Hepatocyte (in vitro differentiated cells): ENCODE data around the gene SLC25A33. TPM values are rescaled to one million over a fixed set of nuclear protein-coding genes. Genes with fewer than 3 reads are reported as not detected.

ENCODE experiments used
- DNase-seq: peaks from one replicate; pipeline ENCODE4 v3.0.0-alpha.2; 2016; ENCODE audit warnings: low spot score
- H2AFZ ChIP-seq: fragments of 200-600 bp; sonication (generic); 2 replicates; pipeline ENCODE4 v1.6.0; 2016; ENCODE audit warnings: antibody characterized with exemption, mild to moderate bottlenecking
- H3K27ac ChIP-seq: fragments of 200-600 bp; sonication (generic); 2 replicates; pipeline ENCODE4 v1.5.1; 2016; ENCODE audit warnings: mild to moderate bottlenecking
- H3K27me3 ChIP-seq: fragments of 200-600 bp; sonication (generic); 2 replicates; pipeline ENCODE4 v1.6.1; 2016
- H3K36me3 ChIP-seq: fragments of 200-600 bp; sonication (generic); replicated peaks from 2 replicates; pipeline ENCODE4 v1.5.1; 2016; ENCODE audit warnings: low read depth; ENCODE audit not compliant: insufficient read depth
- H3K4me1 ChIP-seq: fragments of 200-600 bp; sonication (generic); 2 replicates; pipeline ENCODE4 v1.5.1; 2016; ENCODE audit warnings: mild to moderate bottlenecking, moderate library complexity; ENCODE audit not compliant: insufficient read depth
- H3K4me2 ChIP-seq: fragments of 200-600 bp; sonication (generic); 2 replicates; pipeline ENCODE4 v1.6.0; 2016
- H3K4me3 ChIP-seq: fragments of 200-600 bp; sonication (generic); 2 replicates; pipeline ENCODE4 v1.5.1; 2016; ENCODE audit warnings: mild to moderate bottlenecking
- H3K79me2 ChIP-seq: fragments of 200-600 bp; sonication (generic); 2 replicates; pipeline ENCODE4 v1.6.0; 2017; ENCODE audit warnings: mild to moderate bottlenecking
- H3K9me2 ChIP-seq: fragments of 200-600 bp; sonication (generic); replicated peaks from 2 replicates; pipeline ENCODE4 v1.6.0; 2017; ENCODE audit warnings: mild to moderate bottlenecking; ENCODE audit not compliant: insufficient read depth
- H3K9me3 ChIP-seq: fragments of 200-600 bp; sonication (generic); 2 replicates; pipeline ENCODE4 v1.5.1; 2016; ENCODE audit warnings: low read depth, mild to moderate bottlenecking
- H4K20me1 ChIP-seq: fragments of 200-600 bp; sonication (generic); 2 replicates; pipeline ENCODE4 v1.6.0; 2016; ENCODE audit warnings: mild to moderate bottlenecking; ENCODE audit not compliant: insufficient read depth, poor library complexity, severe bottlenecking
- EZH2 ChIP-seq: fragments of 200-600 bp; sonication (generic); IDR thresholded peaks from 2 replicates; pipeline ENCODE4 v1.6.1; 2016; ENCODE audit warnings: antibody characterized with exemption, mild to moderate bottlenecking, borderline replicate concordance
- EZH2phosphoT487 ChIP-seq: fragments of 200-600 bp; sonication (generic); IDR thresholded peaks from one replicate; pipeline ENCODE4 v1.6.1; 2018; ENCODE audit warnings: antibody characterized with exemption, mild to moderate bottlenecking, low read depth, moderate library complexity; ENCODE audit not compliant: unreplicated experiment, severe bottlenecking
- whole genome bisulfite sequencing: methylation state at CpG from one replicate; pipeline ENCODE4 v1.1.6; 2016; ENCODE audit warnings: low lambda C conversion rate; ENCODE audit errors: missing lambda C conversion rate; 5-methylcytosine and 5-hydroxymethylcytosine counted together
- polyA plus RNA-seq: library from polyadenylated mRNA; unstranded; fragments of >200 nt; fragmentation: Nextera tagmentation; extraction: Ambion mirVana; gene quantifications from 2 replicates; pipeline ENCODE4 v1.2.1, GENCODE V29; 2016
- total RNA-seq: library from RNA; depleted of rRNA; stranded (reverse); fragments of >200 nt; gene quantifications from 2 replicates; pipeline ENCODE4 v1.2.3, GENCODE V29; 2014
- TF ChIP-seq, protein P1 (sequence below): fragments of 200-600 bp; sonication (generic); IDR thresholded peaks from 2 replicates; pipeline ENCODE4 v1.5.1; 2016; ENCODE audit warnings: antibody characterized with exemption, mild to moderate bottlenecking; ENCODE audit not compliant: poor library complexity

SLC25A33 gene
- total and polyA plus RNA-seq, 2 experiments from 2014 or later, result 14.4 to 21.7 TPM

DNA sequence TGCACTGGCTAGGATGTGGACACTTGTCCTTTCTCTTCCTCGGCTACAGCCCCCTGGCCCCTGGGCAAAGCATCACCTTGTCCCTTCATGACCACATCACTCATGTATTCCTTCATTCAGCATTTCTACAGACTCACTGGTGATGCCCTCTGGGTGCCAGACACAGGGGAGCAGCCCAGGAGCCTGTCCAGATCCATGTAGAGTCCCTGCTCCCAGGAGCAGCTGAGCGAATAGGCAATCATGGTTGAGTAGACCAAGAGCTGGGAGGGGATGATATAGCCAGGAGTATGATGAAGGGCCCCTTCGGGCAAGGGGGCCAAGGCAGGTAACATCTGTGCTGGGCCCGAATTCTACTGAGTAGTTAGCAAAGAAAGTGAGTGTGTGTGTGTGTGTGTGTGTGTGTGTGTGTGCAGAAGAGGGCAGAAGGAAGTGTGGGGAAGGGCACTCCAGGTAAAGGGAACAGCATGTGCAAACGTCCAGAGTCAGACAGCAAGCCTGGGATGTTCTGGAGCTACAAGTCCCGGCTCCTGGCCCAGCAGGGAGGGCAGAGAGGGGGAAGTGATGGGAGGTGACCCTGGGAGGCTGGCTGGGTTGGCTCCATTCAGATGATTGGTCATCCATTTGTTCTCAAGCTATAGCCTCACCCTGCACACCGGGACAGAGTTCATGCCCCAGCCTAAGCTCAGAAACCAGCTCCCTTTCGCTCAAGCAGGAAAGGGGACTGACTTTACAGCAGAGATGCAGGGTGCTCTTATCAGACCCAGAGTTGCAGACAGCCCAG lies 91.3 kb downstream of the SLC25A33 start:
- no peaks in the 10 kb centered on the region for H3K9me3 ChIP-seq
- H2AFZ ChIP-seq, result no peak overlapping the region
- no peak for DNase-seq
- H4K20me1 ChIP-seq, result no peaks in the 10 kb centered on the region
- H3K27me3 ChIP-seq, result no peaks in the 10 kb centered on the region
- no peaks in the 10 kb centered on the region for H3K79me2 ChIP-seq
- no peaks in the 10 kb centered on the region for H3K4me1 ChIP-seq
- H3K4me3 ChIP-seq, result no peak overlapping the region
- no peaks in the 10 kb centered on the region for H3K36me3 ChIP-seq
- H3K27ac ChIP-seq, result no peak overlapping the region
- WGBS, result 75% methylated on average over 8 of the region's 8 CpGs
- TF ChIP-seq, protein P1, sequence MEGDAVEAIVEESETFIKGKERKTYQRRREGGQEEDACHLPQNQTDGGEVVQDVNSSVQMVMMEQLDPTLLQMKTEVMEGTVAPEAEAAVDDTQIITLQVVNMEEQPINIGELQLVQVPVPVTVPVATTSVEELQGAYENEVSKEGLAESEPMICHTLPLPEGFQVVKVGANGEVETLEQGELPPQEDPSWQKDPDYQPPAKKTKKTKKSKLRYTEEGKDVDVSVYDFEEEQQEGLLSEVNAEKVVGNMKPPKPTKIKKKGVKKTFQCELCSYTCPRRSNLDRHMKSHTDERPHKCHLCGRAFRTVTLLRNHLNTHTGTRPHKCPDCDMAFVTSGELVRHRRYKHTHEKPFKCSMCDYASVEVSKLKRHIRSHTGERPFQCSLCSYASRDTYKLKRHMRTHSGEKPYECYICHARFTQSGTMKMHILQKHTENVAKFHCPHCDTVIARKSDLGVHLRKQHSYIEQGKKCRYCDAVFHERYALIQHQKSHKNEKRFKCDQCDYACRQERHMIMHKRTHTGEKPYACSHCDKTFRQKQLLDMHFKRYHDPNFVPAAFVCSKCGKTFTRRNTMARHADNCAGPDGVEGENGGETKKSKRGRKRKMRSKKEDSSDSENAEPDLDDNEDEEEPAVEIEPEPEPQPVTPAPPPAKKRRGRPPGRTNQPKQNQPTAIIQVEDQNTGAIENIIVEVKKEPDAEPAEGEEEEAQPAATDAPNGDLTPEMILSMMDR, result no peak
- TF ChIP-seq EZH2 (no peak), EZH2phosphoT487 (no peak)
- no peaks in the 10 kb centered on the region for H3K9me2 ChIP-seq
- H3K4me2 ChIP-seq, result no peak overlapping the region

DNA sequence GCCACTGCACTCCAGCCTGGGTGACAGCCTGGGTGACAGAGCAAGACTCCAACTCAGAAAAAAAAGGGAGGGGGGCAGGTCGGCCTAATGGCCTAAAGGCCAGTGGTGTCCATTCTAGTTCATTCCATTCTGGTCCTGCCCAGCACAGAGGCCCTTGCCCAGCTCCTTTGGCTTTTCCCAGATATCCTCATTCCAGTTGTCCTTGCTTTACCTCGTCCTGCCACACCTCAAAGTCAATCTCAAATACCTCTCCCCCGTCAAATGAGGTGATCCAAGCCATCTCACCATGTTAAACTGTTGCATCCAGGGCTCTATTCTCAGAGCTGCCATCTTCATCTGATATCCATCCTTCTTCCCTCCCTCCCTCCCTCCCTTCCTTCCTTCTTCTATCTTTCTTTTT lies 92.3 kb downstream of the SLC25A33 start:
- Histone ChIP-seq H3K79me2 (no peaks in the 10 kb centered on the region), H3K36me3 (no peaks in the 10 kb centered on the region), H3K4me2 (no peak overlapping the region), H4K20me1 (no peaks in the 10 kb centered on the region), H3K9me3 (no peaks in the 10 kb centered on the region), H2AFZ (no peak overlapping the region), H3K4me1 (no peaks in the 10 kb centered on the region), H3K27me3 (no peaks in the 10 kb centered on the region), H3K27ac (no peak overlapping the region), H3K4me3 (no peak overlapping the region), H3K9me2 (no peaks in the 10 kb centered on the region)
- TF ChIP-seq, protein P1, result no peak
- TF ChIP-seq EZH2 (no peak), EZH2phosphoT487 (no peak)
- WGBS, result 78% methylated on average over 3 of the region's 3 CpGs
- DNase-seq, result no peak

DNA sequence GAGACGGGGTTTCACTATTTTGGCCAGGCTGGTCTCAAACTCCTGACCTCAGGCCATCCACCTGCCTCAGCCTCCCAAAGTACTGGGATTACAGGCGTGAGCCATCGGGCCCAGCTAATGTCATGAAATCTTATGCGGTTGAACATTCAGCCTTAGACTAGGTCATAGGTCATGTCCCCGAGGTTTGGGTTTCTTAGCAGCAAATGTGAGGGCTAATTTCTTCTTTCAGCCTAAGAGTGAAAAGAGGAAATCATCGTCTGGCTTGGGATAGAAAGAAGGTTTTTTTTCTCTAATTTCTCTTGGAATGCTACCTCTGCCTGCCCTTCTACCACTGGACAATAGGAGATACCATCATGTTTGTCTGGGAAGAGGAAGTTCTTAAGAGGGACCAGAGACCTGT lies 94.2 kb downstream of the SLC25A33 start:
- Histone ChIP-seq H3K36me3 (no peaks in the 10 kb centered on the region), H4K20me1 (no peaks in the 10 kb centered on the region), H3K4me3 (no peak overlapping the region), H3K9me3 (no peaks in the 10 kb centered on the region), H3K79me2 (no peaks in the 10 kb centered on the region), H3K27me3 (no peaks in the 10 kb centered on the region), H3K9me2 (no peaks in the 10 kb centered on the region), H3K4me2 (no peak overlapping the region), H3K27ac (no peak overlapping the region), H3K4me1 (no peaks in the 10 kb centered on the region), H2AFZ (no peak overlapping the region)
- TF ChIP-seq EZH2phosphoT487 (no peak), EZH2 (no peak)
- TF ChIP-seq, protein P1, result no peak
- 92% methylated on average over 6 of the region's 6 CpGs for WGBS
- DNase-seq, result no peak
